ENCODE measurements around the gene BBS12. TPM values are rescaled to one million over a fixed set of nuclear protein-coding genes. Genes with fewer than 3 reads are reported as not detected.
A peak's percentile ranks its signal among the peaks of the same experiment; 100 is the strongest.

The BBS12 gene
- total and polyA plus RNA-seq, 9 of the 15 experiments (the other 6 are each of a cell fraction or from before 2014, with no cell fraction given), result 2.7 to 6.5 (median 3.3) TPM

GRCh38 chr4:122766950-122767349, 34.4 kb downstream of the BBS12 start (continued):
- TF ChIP-seq RFX5 (IDR thresholded peaks at IDR 0.05; ENCODE audit: low read depth, low read length), result no peak
- no peak for TF ChIP-seq RFX7 (CRISPR knock-in tag; IDR thresholded peaks at IDR 0.05)
- no peak for TF ChIP-seq CREBBP (IDR thresholded peaks at IDR 0.05; ENCODE audit: low read depth, low read length)
- no peak for TF ChIP-seq KAT7 (CRISPR knock-in tag; IDR thresholded peaks at IDR 0.05; ENCODE audit: borderline replicate concordance)
- TF ChIP-seq RBM17 (IDR thresholded peaks at IDR 0.05; ENCODE audit: borderline replicate concordance, low read depth, low read length), result no peak
- TF ChIP-seq ZNF239 (CRISPR knock-in tag; IDR thresholded peaks at IDR 0.05), result no peak
- no peak for TF ChIP-seq ZC3H4 (CRISPR knock-in tag; IDR thresholded peaks at IDR 0.05; ENCODE audit: borderline replicate concordance)
- TF ChIP-seq FOXJ2 (tag; IDR thresholded peaks at IDR 0.05), result no peak
- TF ChIP-seq NFIC (IDR thresholded peaks at IDR 0.05), result peak; percentile 55
- no peak for TF ChIP-seq ZNF140 (CRISPR knock-in tag; IDR thresholded peaks at IDR 0.05)
- TF ChIP-seq PCBP1 (IDR thresholded peaks at IDR 0.05; ENCODE audit: low read depth, low read length, poor library complexity, severe bottlenecking), result no peak
- no peak for TF ChIP-seq ZNF174 (CRISPR knock-in tag; IDR thresholded peaks at IDR 0.05)
- TF ChIP-seq CUX1 (CRISPR knock-in tag; IDR thresholded peaks at IDR 0.05), result no peak
- TF ChIP-seq HDAC2 (IDR thresholded peaks at IDR 0.05), result peak; percentile 18
- no peak for TF ChIP-seq E2F3 (CRISPR knock-in tag; IDR thresholded peaks at IDR 0.05)
- TF ChIP-seq ZNF780A (CRISPR knock-in tag; IDR thresholded peaks at IDR 0.05), result no peak
- TF ChIP-seq PURB (CRISPR knock-in tag; IDR thresholded peaks at IDR 0.05; ENCODE audit: low read depth), result no peak
- TF ChIP-seq RBM22 (IDR thresholded peaks at IDR 0.05; ENCODE audit: low read depth, low read length, poor library complexity, severe bottlenecking), result no peak
- TF ChIP-seq HES1 (IDR thresholded peaks at IDR 0.05; ENCODE audit: low read depth), result no peak
- no peak for TF ChIP-seq ZNF395 (CRISPR knock-in tag; IDR thresholded peaks at IDR 0.05)
- TF ChIP-seq, protein P1, sequence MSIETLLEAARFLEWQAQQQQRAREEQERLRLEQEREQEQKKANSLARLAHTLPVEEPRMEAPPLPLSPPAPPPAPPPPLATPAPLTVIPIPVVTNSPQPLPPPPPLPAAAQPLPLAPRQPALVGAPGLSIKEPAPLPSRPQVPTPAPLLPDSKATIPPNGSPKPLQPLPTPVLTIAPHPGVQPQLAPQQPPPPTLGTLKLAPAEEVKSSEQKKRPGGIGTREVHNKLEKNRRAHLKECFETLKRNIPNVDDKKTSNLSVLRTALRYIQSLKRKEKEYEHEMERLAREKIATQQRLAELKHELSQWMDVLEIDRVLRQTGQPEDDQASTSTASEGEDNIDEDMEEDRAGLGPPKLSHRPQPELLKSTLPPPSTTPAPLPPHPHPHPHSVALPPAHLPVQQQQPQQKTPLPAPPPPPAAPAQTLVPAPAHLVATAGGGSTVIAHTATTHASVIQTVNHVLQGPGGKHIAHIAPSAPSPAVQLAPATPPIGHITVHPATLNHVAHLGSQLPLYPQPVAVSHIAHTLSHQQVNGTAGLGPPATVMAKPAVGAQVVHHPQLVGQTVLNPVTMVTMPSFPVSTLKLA (conservative IDR thresholded peaks at IDR 0.05), result no peak
- peak; percentile 74 for TF ChIP-seq CEBPB (tag; IDR thresholded peaks at IDR 0.05)

All from K562 (cell line).